GM19240 (cell line): ENCODE results near the gene SEM1.
"Not testable (repeated sequence)": the region's sequence is repeated elsewhere in the genome, so short reads cannot be mapped to it uniquely, and the experiment has no call there.

Source experiments
- DNase-seq: peaks from one replicate; pipeline ENCODE4 v3.0.0; 2011; ENCODE audit warnings: low spot score; ENCODE audit not compliant: insufficient read length

The SEM1 gene

GRCh38 chr7:96663871-96664445, 45.7 kb downstream of the SEM1 start:
- DNase-seq: no peak

GRCh38 chr7:96663457-96663856, 46.2 kb downstream of the SEM1 start:
- no peak for DNase-seq

GRCh38 chr7:96662151-96662550, 47.5 kb downstream of the SEM1 start:
- not testable (repeated sequence) for DNase-seq

- no peak for DNase-seq
Measured at GRCh38 chr7:96658022-96658412, 51.6 kb downstream of the SEM1 start.

- DNase-seq: no peak
Measured at GRCh38 chr7:96657347-96658021, 52.2 kb downstream of the SEM1 start.

- DNase-seq: no peak
Measured at GRCh38 chr7:96655956-96656355, 53.7 kb downstream of the SEM1 start.

GRCh38 chr7:96654630-96655188, 54.9 kb downstream of the SEM1 start:
- DNase-seq: no peak

- no peak for DNase-seq
Measured at GRCh38 chr7:96649981-96650380, 59.7 kb downstream of the SEM1 start.

- DNase-seq: no peak
Measured at GRCh38 chr7:96648784-96649183, 60.9 kb downstream of the SEM1 start.

- DNase-seq: no peak
Measured at GRCh38 chr7:96647733-96648132, 61.9 kb downstream of the SEM1 start.

- no peak for DNase-seq
Measured at GRCh38 chr7:96645084-96645483, 64.6 kb downstream of the SEM1 start.

GRCh38 chr7:96643436-96643835, 66.2 kb downstream of the SEM1 start:
- not testable (repeated sequence) for DNase-seq

- no peak for DNase-seq
Measured at GRCh38 chr7:96640054-96640453, 69.6 kb downstream of the SEM1 start.
